ENCODE measurements around the gene LRRC3.

Gene LRRC3

GRCh38 chr21:44456214-44456914 lies 1.1 kb downstream of the LRRC3 start:
- DNase-seq (ENCODE audit: low read depth in 2 of 3, low spot score in 1 of 3), result no peak

GRCh38 chr21:44456915-44457736 lies 1.8 kb downstream of the LRRC3 start:
- DNase-seq (ENCODE audit: low read depth in 2 of 3, low spot score in 1 of 3), result no peak

GRCh38 chr21:44458971-44459711 lies 3.8 kb downstream of the LRRC3 start:
- no peak for DNase-seq (ENCODE audit: low read depth in 2 of 3, low spot score in 1 of 3)

GRCh38 chr21:44459712-44460440 lies 4.6 kb downstream of the LRRC3 start:
- no peak for DNase-seq (ENCODE audit: low read depth in 2 of 3, low spot score in 1 of 3)

- no peak for DNase-seq (ENCODE audit: low read depth in 2 of 3, low spot score in 1 of 3)
These were observed 5.1 kb downstream of the LRRC3 start for GRCh38 chr21:44460441-44460755.

- DNase-seq (ENCODE audit: low read depth in 2 of 3, low spot score in 1 of 3), result no peak
These were observed 5.7 kb downstream of the LRRC3 start for GRCh38 chr21:44461005-44461404.

- DNase-seq (ENCODE audit: low read depth in 2 of 3, low spot score in 1 of 3), result no peak
These were observed 6.2 kb downstream of the LRRC3 start for GRCh38 chr21:44461464-44462001.

- no peak for DNase-seq (ENCODE audit: low read depth in 2 of 3, low spot score in 1 of 3)
These were observed 7.0 kb downstream of the LRRC3 start for GRCh38 chr21:44462086-44462833.

GRCh38 chr21:44462834-44463200 lies 7.5 kb downstream of the LRRC3 start:
- no peak for DNase-seq (ENCODE audit: low read depth in 2 of 3, low spot score in 1 of 3)

GRCh38 chr21:44463724-44464123 lies 8.4 kb downstream of the LRRC3 start:
- DNase-seq (ENCODE audit: low read depth in 2 of 3, low spot score in 1 of 3), result no peak

GRCh38 chr21:44464351-44464750 lies 9.0 kb downstream of the LRRC3 start:
- DNase-seq (ENCODE audit: low read depth in 2 of 3, low spot score in 1 of 3), result no peak

GRCh38 chr21:44466351-44466954 lies 11.1 kb downstream of the LRRC3 start:
- DNase-seq (ENCODE audit: low read depth in 2 of 3, low spot score in 1 of 3), result no peak

- no peak for DNase-seq (ENCODE audit: low read depth in 2 of 3, low spot score in 1 of 3)
These were observed 11.9 kb downstream of the LRRC3 start for GRCh38 chr21:44466996-44467858.

- no peak for DNase-seq (ENCODE audit: low read depth in 2 of 3, low spot score in 1 of 3)
These were observed 12.5 kb downstream of the LRRC3 start for GRCh38 chr21:44467859-44468195.

- no peak for DNase-seq (ENCODE audit: low read depth in 2 of 3, low spot score in 1 of 3)
These were observed 16.0 kb downstream of the LRRC3 start for GRCh38 chr21:44471341-44471740.

GRCh38 chr21:44471996-44472395 lies 16.7 kb downstream of the LRRC3 start:
- DNase-seq (ENCODE audit: low read depth in 2 of 3, low spot score in 1 of 3), result no peak

GRCh38 chr21:44473915-44474555 lies 18.7 kb downstream of the LRRC3 start:
- DNase-seq (ENCODE audit: low read depth in 2 of 3, low spot score in 1 of 3), result no peak

GRCh38 chr21:44475266-44475845 lies 20.0 kb downstream of the LRRC3 start:
- DNase-seq (ENCODE audit: low read depth in 2 of 3, low spot score in 1 of 3), result no peak
